Immature natural killer cell (primary cell): ENCODE measurements around the gene KCNH4. TPM values are rescaled to one million over a fixed set of nuclear protein-coding genes. Genes with fewer than 3 reads are reported as not detected.
"Not testable (repeated sequence)": the region's sequence is repeated elsewhere in the genome, so short reads cannot be mapped to it uniquely, and the experiment has no call there.

Experiments
- DNase-seq, 3 donors: peaks; one replicate each; pipeline ENCODE4 v3.0.0; 2022; ENCODE audit warnings: mixed read lengths in 1 of 3
- H3K27ac Mint-ChIP-seq, 6 donors: one replicate each; pipeline ENCODE4 v1.8.0; 2020; ENCODE audit warnings: mixed read lengths in 6 of 6, mild to moderate bottlenecking in 5 of 6, inconsistent platforms in 4 of 6, moderate library complexity in 3 of 6
- H3K27me3 Mint-ChIP-seq, 3 donors: one replicate each; pipeline ENCODE4 v1.8.0; 2020 to 2021; ENCODE audit warnings: low read depth in 3 of 3, mild to moderate bottlenecking in 3 of 3, mixed read lengths in 3 of 3, moderate library complexity in 3 of 3, inconsistent platforms in 1 of 3
- H3K36me3 Mint-ChIP-seq, 3 donors: one replicate each; pipeline ENCODE4 v1.8.0; 2020; ENCODE audit warnings: mixed read lengths in 3 of 3, inconsistent platforms in 2 of 3, mild to moderate bottlenecking in 2 of 3
- H3K4me1 Mint-ChIP-seq, 2 donors: one replicate each; pipeline ENCODE4 v1.8.0; 2020; ENCODE audit warnings: inconsistent platforms in 2 of 2, mild to moderate bottlenecking in 2 of 2, mixed read lengths in 2 of 2, moderate library complexity in 1 of 2
- H3K4me3 Mint-ChIP-seq, 5 donors: one replicate each; pipeline ENCODE4 v1.8.0; 2020; ENCODE audit warnings: mild to moderate bottlenecking in 5 of 5, mixed read lengths in 5 of 5, inconsistent platforms in 3 of 5, moderate library complexity in 3 of 5
- H3K9me3 Mint-ChIP-seq, 6 donors: one replicate each; pipeline ENCODE4 v1.8.0; 2020; ENCODE audit warnings: mild to moderate bottlenecking in 6 of 6, mixed read lengths in 6 of 6, inconsistent platforms in 4 of 6, moderate library complexity in 3 of 6
- polyA plus RNA-seq, 3 donors: library from polyadenylated mRNA; unstranded; fragments of 300-500 nt; fragmentation: Illumina TruSeq; gene quantifications; one replicate each; pipeline ENCODE4 v1.2.3, GENCODE V29; 2021

The KCNH4 gene
- not detected for polyA plus RNA-seq

- no peaks in the 10 kb centered on the region for H3K36me3 Mint-ChIP-seq
- H3K4me1 Mint-ChIP-seq = peaks cover 43 to 45% of the 10 kb centered on the region in 2 donors
- H3K27ac Mint-ChIP-seq = peak within 1 kb of the TSS in 1 of 6 donors; percentile 11
Measured at GRCh38 chr17:42180922-42181850, at the start of gene KCNH4. KCNH4 (minus strand) TSS chr17:42181142; CDS start chr17:42180945, 197 bp downstream.

DNA sequence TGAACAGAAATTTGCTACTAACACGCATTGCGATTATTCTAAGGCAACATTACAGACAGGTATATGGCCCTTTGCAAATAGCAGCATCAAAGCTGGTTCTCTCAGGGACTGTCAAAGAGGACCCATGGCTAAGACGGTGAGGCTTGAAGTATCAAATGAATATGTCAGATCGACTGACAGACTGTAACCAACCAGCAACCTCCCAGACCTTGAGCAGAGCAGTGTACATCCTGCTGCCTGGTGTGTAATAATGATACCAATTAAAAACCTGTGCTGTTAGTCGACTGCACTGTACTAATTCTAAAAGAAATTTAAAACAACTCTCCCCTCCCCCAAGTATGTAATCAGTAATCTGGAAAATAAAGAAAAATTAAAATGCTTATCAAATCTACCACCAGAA lies 49.3 kb upstream of the KCNH4 start:
- Mint-ChIP-seq H3K27me3 (no peaks in the 10 kb centered on the region), H3K27ac (peak overlapping the region in 1 of 6 donors; percentile 60), H3K4me3 (no peak overlapping the region), H3K9me3 (no peaks in the 10 kb centered on the region), H3K4me1 (peaks cover 0 to 18% of the 10 kb centered on the region in 2 donors), H3K36me3 (peaks cover 0 to 7% (median 3%) of the 10 kb centered on the region in 3 donors)
- no peak for DNase-seq

More at GRCh38 chr17:42180922-42181850, at the start of gene KCNH4:
- H3K27me3 Mint-ChIP-seq = peaks cover 2 to 15% (median 6%) of the 10 kb centered on the region in 3 donors
- no peaks in the 10 kb centered on the region for H3K9me3 Mint-ChIP-seq
- DNase-seq = peak; percentile 79 to 84 (median 81)
- peak within 1 kb of the TSS; percentile 51 to 73 (median 65) for H3K4me3 Mint-ChIP-seq

DNA sequence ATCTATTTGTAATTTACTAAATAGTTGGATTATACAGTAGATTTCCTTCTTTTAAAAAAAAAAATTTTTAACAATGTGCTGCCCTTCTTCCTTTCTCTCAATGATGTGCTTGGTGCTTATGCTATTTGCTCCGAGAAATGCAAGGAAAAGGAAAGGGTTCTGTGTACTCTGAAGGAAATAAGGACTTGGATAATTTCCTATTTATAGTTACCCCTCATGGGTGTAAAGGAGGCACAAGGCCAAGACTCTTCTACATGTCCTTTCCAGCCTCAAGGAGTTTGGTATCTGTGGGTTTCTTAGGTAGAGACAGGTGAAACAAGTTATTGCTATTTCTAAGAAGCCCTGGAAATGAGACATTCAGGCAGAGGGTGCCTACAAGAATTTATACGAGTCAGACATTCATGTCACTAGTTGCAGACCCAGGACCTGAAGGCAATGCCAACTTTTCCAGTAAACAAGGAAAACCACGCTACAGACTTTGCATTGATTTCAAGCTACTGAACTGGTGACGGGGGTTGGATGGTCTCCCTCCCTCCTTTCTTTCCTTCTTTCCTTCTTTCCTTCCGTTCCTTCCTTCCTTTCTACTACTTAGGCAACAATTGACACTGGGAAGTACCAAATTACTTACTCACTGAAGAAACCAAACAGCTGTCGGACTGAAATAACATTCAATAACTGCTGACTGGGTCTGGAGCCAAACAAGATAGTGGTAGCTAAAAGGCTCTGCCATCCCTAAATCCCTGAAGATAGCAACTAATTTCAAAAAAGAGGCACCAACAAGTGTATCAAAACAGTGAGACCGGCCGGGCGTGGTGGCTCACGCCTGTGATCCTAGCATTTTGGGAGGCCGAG lies 47.1 kb upstream of the KCNH4 start:
- Mint-ChIP-seq H3K27ac (peak overlapping the region in 3 of 6 donors; percentile 31 to 70 (median 60)), H3K36me3 (peaks cover 3 to 7% (median 6%) of the 10 kb centered on the region in 3 donors), H3K4me3 (no peak overlapping the region), H3K9me3 (no peaks in the 10 kb centered on the region), H3K4me1 (peaks cover 4 to 8% of the 10 kb centered on the region in 2 donors), H3K27me3 (no peaks in the 10 kb centered on the region)
- DNase-seq = no peak

DNA sequence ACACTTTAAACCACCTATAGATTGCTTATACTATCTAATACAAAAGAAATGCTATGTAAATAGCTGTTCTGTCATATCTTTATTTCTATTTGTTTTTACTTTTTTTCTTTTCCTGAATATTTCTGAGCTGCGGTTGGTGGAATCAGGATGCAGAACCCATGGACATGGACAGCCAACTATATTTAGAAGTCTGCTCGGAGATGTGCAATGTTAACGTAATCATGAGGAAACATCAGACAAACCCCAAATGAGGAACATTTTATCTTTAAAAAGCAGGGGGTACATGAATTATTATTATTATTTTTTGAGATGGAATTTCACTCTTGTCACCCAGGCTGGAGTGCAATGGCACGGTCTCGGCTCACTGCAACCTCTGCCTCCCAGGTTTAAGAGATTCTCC lies 44.7 kb upstream of the KCNH4 start:
- Mint-ChIP-seq H3K4me3 (no peak overlapping the region), H3K36me3 (peaks cover 7 to 12% (median 9%) of the 10 kb centered on the region in 3 donors), H3K27me3 (peaks cover 0 to 3% (median 0%) of the 10 kb centered on the region in 3 donors), H3K9me3 (no peaks in the 10 kb centered on the region), H3K27ac (no peak overlapping the region), H3K4me1 (peaks cover 4 to 10% of the 10 kb centered on the region in 2 donors)
- no peak for DNase-seq

- no peak for DNase-seq
- peaks cover 4 to 10% of the 10 kb centered on the region in 2 donors for H3K4me1 Mint-ChIP-seq
- H3K27ac Mint-ChIP-seq = peak overlapping the region in 1 of 6 donors; percentile 7
- no peaks in the 10 kb centered on the region for H3K9me3 Mint-ChIP-seq
- peaks cover 0 to 3% (median 0%) of the 10 kb centered on the region in 3 donors for H3K27me3 Mint-ChIP-seq
- H3K4me3 Mint-ChIP-seq = no peak overlapping the region
- peaks cover 7 to 16% (median 9%) of the 10 kb centered on the region in 3 donors for H3K36me3 Mint-ChIP-seq
Measured at GRCh38 chr17:42224651-42225050, 43.7 kb upstream of the KCNH4 start.

DNA sequence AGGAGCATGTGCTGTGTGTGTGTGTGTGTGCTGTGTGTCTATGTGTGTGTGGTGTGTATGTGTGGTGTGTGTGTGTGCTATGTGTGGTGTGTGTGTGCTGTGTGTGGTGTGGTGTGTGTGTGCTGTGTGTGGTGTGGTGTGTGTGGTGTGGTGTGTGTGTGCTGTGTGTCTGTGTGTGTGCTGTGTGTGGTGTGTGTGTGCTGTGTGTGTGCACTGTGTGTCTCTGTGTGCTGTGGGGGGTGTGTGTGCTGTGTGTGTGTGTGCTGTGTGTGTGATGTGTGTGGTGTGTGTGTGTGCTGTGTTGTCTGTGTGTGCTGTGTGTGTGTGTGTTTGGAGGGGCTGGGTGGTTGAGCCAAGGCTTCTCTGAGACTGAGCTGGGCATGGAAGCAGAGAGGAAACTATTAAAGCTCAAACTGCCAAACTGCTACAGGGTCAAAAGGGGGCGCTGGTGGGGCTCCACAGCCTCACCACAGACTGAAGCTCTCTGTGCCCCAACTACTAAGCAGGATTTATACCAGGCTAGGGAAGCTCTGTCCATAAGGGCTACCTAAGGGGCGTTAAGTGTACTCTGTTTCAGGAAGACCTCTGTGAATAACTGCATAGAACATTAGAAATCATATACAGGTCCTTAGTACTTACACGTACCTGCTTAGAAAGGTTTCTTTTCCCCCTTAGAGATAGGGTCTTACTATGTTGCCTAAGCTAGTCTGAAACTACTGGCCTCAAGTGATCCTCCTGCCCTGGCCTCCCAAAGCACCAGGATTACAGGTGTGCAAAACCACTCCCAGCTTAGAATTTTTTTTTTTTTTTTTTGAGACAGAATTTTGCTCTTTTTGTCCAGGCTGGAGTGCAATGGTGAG lies 41.2 kb upstream of the KCNH4 start:
- Mint-ChIP-seq H3K36me3 (peaks cover 7 to 26% (median 13%) of the 10 kb centered on the region in 3 donors), H3K4me1 (peaks cover 4 to 10% of the 10 kb centered on the region in 2 donors), H3K9me3 (no peaks in the 10 kb centered on the region), H3K27ac (peak overlapping the region in 4 of 6 donors; percentile 3 to 85 (median 48)), H3K4me3 (no peak overlapping the region), H3K27me3 (peaks cover 0 to 3% (median under 1%) of the 10 kb centered on the region in 3 donors)
- DNase-seq = peak; percentile 33 to 52 (median 35)

GRCh38 chr17:42219280-42219679 lies 38.3 kb upstream of the KCNH4 start:
- H3K9me3 Mint-ChIP-seq, H3K4me3 Mint-ChIP-seq, H3K27me3 Mint-ChIP-seq, DNase-seq, H3K27ac Mint-ChIP-seq, H3K4me1 Mint-ChIP-seq: not testable (repeated sequence)
- H3K36me3 Mint-ChIP-seq = peaks cover 15 to 37% (median 23%) of the 10 kb centered on the region in 3 donors

DNA sequence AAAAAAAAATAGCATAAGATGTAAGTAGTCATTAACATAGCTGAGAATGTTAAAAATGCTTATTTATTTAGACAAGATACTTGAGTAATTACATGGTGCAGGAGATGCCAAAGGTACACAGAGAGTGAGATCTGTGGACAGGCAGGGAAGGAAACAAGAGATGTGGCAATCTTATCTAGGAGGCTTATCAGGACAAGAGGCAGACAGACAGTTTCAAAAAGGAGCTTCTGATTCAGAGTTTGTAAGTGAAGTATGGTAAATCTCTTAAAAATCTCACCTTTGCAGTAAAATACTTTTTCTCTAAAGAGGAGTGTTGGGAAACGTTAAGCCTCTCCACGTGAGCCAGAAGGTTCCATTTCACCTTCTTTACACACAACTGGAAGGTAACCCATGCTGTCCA lies 33.2 kb upstream of the KCNH4 start:
- no peak overlapping the region for H3K27ac Mint-ChIP-seq
- no peak for DNase-seq
- no peaks in the 10 kb centered on the region for H3K4me1 Mint-ChIP-seq
- H3K27me3 Mint-ChIP-seq = peaks cover 0 to 2% (median 0%) of the 10 kb centered on the region in 3 donors
- H3K36me3 Mint-ChIP-seq = peaks cover 29 to 53% (median 30%) of the 10 kb centered on the region in 3 donors
- no peaks in the 10 kb centered on the region for H3K9me3 Mint-ChIP-seq
- no peak overlapping the region for H3K4me3 Mint-ChIP-seq

DNA sequence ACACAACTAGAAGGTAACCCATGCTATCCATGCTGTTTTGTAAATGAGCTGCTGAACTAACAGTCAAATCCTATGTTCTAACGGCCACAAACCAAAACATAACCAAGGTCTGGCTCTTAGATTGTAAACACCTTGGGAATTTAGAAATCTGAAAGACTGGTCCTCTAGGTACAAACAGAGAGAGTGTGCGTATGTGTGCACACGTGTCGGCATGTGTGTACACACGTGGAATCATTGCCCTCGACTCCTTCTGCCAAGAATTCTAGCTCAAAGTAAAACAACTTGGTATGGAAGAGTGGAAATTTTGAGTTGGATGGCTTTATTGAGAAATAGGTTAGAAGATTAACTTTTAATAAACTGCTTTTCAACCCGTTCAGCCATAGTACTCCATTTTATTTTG lies 31.4 kb upstream of the KCNH4 start:
- H3K27ac Mint-ChIP-seq = no peak overlapping the region
- no peaks in the 10 kb centered on the region for H3K9me3 Mint-ChIP-seq
- H3K4me1 Mint-ChIP-seq = no peaks in the 10 kb centered on the region
- no peak for DNase-seq
- H3K27me3 Mint-ChIP-seq = peaks cover 0 to 2% (median 0%) of the 10 kb centered on the region in 3 donors
- H3K4me3 Mint-ChIP-seq = no peak overlapping the region
- peaks cover 32 to 51% (median 34%) of the 10 kb centered on the region in 3 donors for H3K36me3 Mint-ChIP-seq

DNA sequence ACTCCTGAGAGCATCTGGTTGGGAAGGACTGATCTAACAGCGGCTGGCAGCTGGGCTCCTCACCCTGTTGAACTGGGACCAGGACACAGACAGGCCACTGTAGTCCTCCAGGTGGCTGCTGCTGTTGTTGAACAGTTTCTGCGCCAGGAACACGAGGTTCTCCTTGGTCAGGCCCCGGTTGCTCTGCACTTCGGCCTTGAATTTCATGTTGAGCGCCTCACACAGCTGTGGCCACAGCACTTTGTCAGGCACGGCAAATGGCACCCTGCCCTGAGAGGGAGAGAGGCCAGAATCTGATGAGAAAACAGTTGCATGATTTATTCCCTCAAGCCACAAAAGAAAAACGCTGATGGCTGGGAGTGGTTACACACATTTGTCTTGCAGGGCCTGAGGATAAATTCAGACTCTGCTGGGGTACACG lies 31.0 kb upstream of the KCNH4 start:
- Mint-ChIP-seq H3K36me3 (peaks cover 31 to 51% (median 32%) of the 10 kb centered on the region in 3 donors), H3K27ac (peak overlapping the region in 1 of 6 donors; percentile 48)
- not testable (repeated sequence) for H3K4me3 Mint-ChIP-seq, H3K27me3 Mint-ChIP-seq, H3K9me3 Mint-ChIP-seq, DNase-seq, H3K4me1 Mint-ChIP-seq

GRCh38 chr17:42210046-42210445 lies 29.1 kb upstream of the KCNH4 start:
- no peaks in the 10 kb centered on the region for H3K4me1 Mint-ChIP-seq
- no peak overlapping the region for H3K4me3 Mint-ChIP-seq
- H3K9me3 Mint-ChIP-seq = no peaks in the 10 kb centered on the region
- H3K27me3 Mint-ChIP-seq = no peaks in the 10 kb centered on the region
- no peak for DNase-seq
- H3K27ac Mint-ChIP-seq = no peak overlapping the region
- H3K36me3 Mint-ChIP-seq = peaks cover 23 to 43% (median 32%) of the 10 kb centered on the region in 3 donors

DNA sequence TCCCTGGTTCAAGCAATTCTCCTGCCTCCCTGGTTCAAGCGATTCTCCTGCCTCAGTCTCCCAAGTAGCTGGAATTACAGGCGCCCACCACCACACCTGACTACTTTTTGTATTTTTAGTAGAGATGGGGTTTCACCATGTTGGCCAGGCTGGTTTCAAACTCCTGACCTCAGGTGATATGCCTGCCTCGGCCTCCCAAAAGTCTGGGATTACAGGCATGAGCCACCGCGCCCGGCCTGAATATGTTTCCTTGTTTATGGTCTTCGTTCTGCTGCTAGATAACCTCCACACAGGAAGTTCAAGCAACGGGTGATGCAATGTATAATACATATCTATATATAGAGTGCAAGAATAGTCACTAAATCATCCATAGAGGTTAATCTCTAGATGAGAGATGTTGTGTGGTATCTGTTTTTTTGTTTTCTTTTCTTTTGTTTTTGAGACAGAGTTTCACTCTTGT lies 25.2 kb upstream of the KCNH4 start:
- not testable (repeated sequence) for H3K4me3 Mint-ChIP-seq, DNase-seq, H3K27me3 Mint-ChIP-seq, H3K4me1 Mint-ChIP-seq, H3K27ac Mint-ChIP-seq, H3K9me3 Mint-ChIP-seq
- H3K36me3 Mint-ChIP-seq = peaks cover 26 to 52% (median 35%) of the 10 kb centered on the region in 3 donors

DNA sequence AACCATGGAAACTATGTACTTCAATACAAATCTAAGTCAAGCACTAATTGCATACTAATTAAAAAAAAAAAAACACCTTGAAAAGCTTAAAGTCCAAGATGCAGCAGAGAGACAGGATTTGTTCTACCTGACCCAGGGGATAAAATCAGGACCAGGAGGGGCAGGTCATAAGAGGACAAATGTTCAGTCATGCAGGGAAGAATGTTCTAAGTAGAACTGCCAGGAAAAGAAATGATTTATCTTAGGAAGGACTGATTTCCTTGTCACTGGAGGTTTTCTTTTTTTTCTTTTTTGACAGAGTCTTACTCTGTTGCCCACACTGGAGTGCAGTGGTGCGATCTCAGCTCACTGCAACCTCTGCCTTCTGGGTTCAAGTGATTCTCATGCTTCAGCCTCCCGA lies 22.4 kb upstream of the KCNH4 start:
- Mint-ChIP-seq H3K9me3 (no peaks in the 10 kb centered on the region), H3K27ac (no peak overlapping the region), H3K36me3 (peaks cover 15 to 41% (median 23%) of the 10 kb centered on the region in 3 donors), H3K4me3 (no peak overlapping the region), H3K27me3 (peaks cover 0 to 2% (median 0%) of the 10 kb centered on the region in 3 donors), H3K4me1 (no peaks in the 10 kb centered on the region)
- no peak for DNase-seq
